ENCODE results near the gene TERB1. TPM values are rescaled to one million over a fixed set of nuclear protein-coding genes. Genes with fewer than 3 reads are reported as not detected.

TERB1 gene
- total and polyA plus RNA-seq, 5 donors, result 0.22 TPM; not detected in 4

DNA sequence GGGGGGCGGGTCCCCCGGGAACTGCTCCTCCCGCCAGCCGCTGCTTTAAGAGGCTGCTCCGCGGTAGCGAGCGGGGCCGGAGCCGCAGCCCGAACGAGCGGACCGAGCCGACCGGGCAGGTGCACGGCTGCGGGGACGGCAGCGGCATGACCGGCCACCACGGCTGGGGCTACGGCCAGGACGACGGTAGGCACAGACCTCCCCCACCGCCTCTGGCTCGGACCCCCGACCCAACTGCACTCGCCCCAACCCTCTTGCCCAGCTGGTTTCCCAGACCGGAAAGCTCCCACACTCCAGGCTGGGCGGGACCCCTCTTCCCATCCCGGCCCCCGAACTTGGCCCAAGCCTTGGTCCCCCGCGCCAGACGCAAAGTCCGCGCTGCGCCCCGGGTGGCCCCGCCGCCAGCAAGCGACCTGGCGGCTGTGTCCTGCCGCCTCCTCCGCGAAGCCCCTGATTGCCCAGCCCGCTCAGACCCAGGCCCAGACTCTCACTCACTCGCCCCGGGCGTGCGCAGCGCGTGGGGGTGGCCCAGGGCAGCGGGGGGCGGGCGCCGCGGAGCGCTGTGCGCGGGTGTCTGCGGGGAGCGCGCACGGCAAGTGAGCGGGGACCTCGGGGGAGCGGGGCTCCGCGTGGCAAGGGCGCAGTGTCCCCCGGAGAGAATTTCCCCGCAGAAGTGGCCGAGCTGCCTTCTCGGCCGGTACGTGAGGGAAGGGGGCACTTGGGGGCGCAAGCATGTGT lies 43.1 kb upstream of the TERB1 start, which contains the start of gene CA7:
TSS of gene CA7 (plus strand) at position 73 of the 738 bp plus-strand sequence. CDS start at position 147, 74 bp downstream.
- WGBS, result under 1% methylated on average over 79 of the region's 79 CpGs
- no peaks in the 10 kb centered on the region for H3K9me3 ChIP-seq (ENCODE audit: control insufficient read depth, low read length)
- DNase-seq, result peak in 1 of 3 donors; percentile 64
- peak within 1 kb of the TSS; percentile 40 for H3K4me3 ChIP-seq (ENCODE audit: low read length)
- H3K27me3 ChIP-seq (ENCODE audit: control insufficient read depth, insufficient read depth), result no peaks in the 10 kb centered on the region
- ATAC-seq, result peak; percentile 19 to 51
- no peak within 1 kb of the TSS for H3K27ac ChIP-seq (ENCODE audit: low read length)
- intact Hi-C loops (cut with DNase I), result no loop called here
- H3K4me1 ChIP-seq (ENCODE audit: control insufficient read depth, insufficient read depth, low read length), result no peaks in the 10 kb centered on the region

GRCh38 chr16:66844009-66844341 lies 42.6 kb upstream of the TERB1 start:
- H3K4me1 ChIP-seq (ENCODE audit: control insufficient read depth, insufficient read depth, low read length), result no peaks in the 10 kb centered on the region
- peak overlapping the region; percentile 40 for H3K4me3 ChIP-seq (ENCODE audit: low read length)
- DNase-seq (peak in 1 of 3 donors; percentile 68), ATAC-seq (peak in 1 of 2 donors; percentile 30)
- no peak overlapping the region for H3K27ac ChIP-seq (ENCODE audit: low read length)
- no peaks in the 10 kb centered on the region for H3K9me3 ChIP-seq (ENCODE audit: control insufficient read depth, low read length)
- intact Hi-C loops (cut with DNase I), result no loop called here
- WGBS, result 17% methylated on average over 14 of the region's 14 CpGs
- H3K27me3 ChIP-seq (ENCODE audit: control insufficient read depth, insufficient read depth), result no peaks in the 10 kb centered on the region

DNA sequence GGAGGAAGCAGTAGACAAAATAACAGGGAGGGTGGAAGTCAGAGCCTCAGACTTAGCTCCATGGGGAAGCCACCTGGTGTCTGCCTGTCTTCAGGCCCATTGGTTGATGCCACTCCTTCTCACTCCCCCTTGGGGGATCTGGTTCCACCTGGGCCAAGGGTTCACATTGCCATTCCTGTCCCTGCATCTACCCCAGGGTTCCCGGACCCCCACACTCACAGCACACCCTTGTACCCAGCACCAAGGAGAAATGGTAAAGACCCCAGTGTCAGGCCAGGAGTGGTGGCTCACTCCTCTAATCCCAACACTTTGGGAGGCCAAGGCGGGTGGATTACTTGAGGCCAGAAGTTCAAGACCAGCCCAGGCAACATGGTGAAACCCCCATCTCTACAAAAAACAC lies 41.8 kb upstream of the TERB1 start:
- Histone ChIP-seq H3K4me3 (ENCODE audit: low read length) (no peak overlapping the region), H3K9me3 (ENCODE audit: control insufficient read depth, low read length) (no peaks in the 10 kb centered on the region), H3K27me3 (ENCODE audit: control insufficient read depth, insufficient read depth) (no peaks in the 10 kb centered on the region), H3K4me1 (ENCODE audit: control insufficient read depth, insufficient read depth, low read length) (no peaks in the 10 kb centered on the region), H3K27ac (ENCODE audit: low read length) (no peak overlapping the region)
- DNase-seq, result no peak
- no peak for ATAC-seq
- WGBS, result 98% methylated on average over 2 of the region's 2 CpGs
- intact Hi-C loops (cut with DNase I), result no loop called here

DNA sequence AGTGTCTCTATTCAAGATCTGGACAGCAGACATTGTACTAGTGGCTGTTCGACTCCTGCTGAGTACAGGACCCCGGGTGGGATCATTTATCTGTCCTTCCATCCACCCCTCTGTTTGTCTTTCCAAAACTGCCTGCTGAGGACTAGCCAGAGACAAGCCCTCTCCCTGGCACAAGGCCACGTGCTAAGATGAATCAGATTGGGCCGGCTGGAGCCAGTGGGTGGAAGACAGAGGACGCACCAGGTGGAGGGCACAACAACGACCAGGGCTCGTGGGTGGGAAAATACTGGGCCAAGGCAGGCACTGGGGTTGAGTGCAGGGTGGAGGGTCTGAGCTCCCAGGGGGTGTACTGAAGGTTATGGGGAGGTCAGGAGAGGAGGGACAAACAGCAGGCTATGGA lies 41.4 kb upstream of the TERB1 start:
- no peak for DNase-seq
- Histone ChIP-seq H3K27ac (ENCODE audit: low read length) (no peak overlapping the region), H3K4me1 (ENCODE audit: control insufficient read depth, insufficient read depth, low read length) (no peaks in the 10 kb centered on the region), H3K9me3 (ENCODE audit: control insufficient read depth, low read length) (no peaks in the 10 kb centered on the region), H3K27me3 (ENCODE audit: control insufficient read depth, insufficient read depth) (no peaks in the 10 kb centered on the region), H3K4me3 (ENCODE audit: low read length) (no peak overlapping the region)
- intact Hi-C loops (cut with DNase I), result no loop called here
- no peak for ATAC-seq
- WGBS, result 63% methylated on average over 7 of the region's 7 CpGs

DNA sequence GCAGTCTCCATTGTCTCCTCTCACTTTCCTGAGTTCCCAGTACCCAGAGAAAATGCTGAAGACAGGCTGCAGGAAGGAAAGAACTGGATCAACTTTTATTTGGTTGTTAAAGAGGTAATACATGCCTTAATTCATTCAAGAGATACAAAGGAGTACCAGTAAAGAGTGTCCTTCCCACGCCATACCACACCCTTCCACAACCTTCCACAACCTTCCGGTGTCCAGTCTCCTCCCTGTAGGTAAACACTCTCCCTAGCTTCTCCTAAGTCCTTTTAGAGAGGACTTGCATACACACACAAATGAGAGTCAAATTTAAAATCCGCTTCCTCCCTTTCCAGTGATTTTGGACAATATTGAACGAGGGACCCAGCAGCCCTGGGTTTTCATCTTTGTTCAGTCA lies 40.0 kb upstream of the TERB1 start:
- intact Hi-C loops (cut with DNase I), result no loop called here
- Histone ChIP-seq H3K27me3 (ENCODE audit: control insufficient read depth, insufficient read depth) (no peaks in the 10 kb centered on the region), H3K27ac (ENCODE audit: low read length) (no peak overlapping the region), H3K4me1 (ENCODE audit: control insufficient read depth, insufficient read depth, low read length) (no peaks in the 10 kb centered on the region), H3K9me3 (ENCODE audit: control insufficient read depth, low read length) (no peaks in the 10 kb centered on the region), H3K4me3 (ENCODE audit: low read length) (no peak overlapping the region)
- DNase-seq (no peak), ATAC-seq (no peak)
- 89% methylated on average over 4 of the region's 4 CpGs for WGBS

DNA sequence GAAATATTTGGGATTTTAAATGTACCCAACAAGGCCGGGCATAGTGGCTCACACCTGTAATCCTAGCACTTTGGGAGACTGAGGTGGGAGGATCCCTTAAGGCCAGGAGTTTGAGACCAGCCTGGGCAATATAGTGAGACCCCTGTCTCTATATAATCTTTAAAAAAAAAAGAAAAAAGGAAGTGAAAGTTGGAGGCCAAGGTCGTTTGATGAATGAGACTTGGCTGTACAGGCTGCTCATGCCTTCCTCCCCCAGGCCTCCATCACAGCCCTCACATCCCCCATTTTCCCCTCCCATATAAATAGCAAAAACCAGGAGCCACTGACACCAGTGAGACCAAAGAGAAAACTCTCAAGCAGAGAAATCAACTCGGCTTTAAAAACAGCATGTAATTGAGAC lies 39.5 kb upstream of the TERB1 start:
- no peak overlapping the region for H3K4me3 ChIP-seq (ENCODE audit: low read length)
- intact Hi-C loops (cut with DNase I), result no loop called here
- ATAC-seq, result no peak
- no peaks in the 10 kb centered on the region for H3K9me3 ChIP-seq (ENCODE audit: control insufficient read depth, low read length)
- no peak for DNase-seq
- H3K4me1 ChIP-seq (ENCODE audit: control insufficient read depth, insufficient read depth, low read length), result no peaks in the 10 kb centered on the region
- no peak overlapping the region for H3K27ac ChIP-seq (ENCODE audit: low read length)
- WGBS, result 49% methylated on average over 3 of the region's 3 CpGs
- no peaks in the 10 kb centered on the region for H3K27me3 ChIP-seq (ENCODE audit: control insufficient read depth, insufficient read depth)

GRCh38 chr16:66834746-66835145 lies 33.4 kb upstream of the TERB1 start:
- no peak for ATAC-seq
- no peaks in the 10 kb centered on the region for H3K27me3 ChIP-seq (ENCODE audit: control insufficient read depth, insufficient read depth)
- 86% methylated on average over 5 of the region's 5 CpGs for WGBS
- intact Hi-C loops (cut with DNase I), result loop anchor here in 1 of 4 donors (5.0 kb wide), 1 partner anchor 33 kb away; no protein-coding TSS in a partner anchor
- H3K4me3 ChIP-seq (ENCODE audit: low read length), result no peak overlapping the region
- H3K4me1 ChIP-seq (ENCODE audit: control insufficient read depth, insufficient read depth, low read length), result no peaks in the 10 kb centered on the region
- H3K27ac ChIP-seq (ENCODE audit: low read length), result no peak overlapping the region
- no peak for DNase-seq
- H3K9me3 ChIP-seq (ENCODE audit: control insufficient read depth, low read length), result no peaks in the 10 kb centered on the region

DNA sequence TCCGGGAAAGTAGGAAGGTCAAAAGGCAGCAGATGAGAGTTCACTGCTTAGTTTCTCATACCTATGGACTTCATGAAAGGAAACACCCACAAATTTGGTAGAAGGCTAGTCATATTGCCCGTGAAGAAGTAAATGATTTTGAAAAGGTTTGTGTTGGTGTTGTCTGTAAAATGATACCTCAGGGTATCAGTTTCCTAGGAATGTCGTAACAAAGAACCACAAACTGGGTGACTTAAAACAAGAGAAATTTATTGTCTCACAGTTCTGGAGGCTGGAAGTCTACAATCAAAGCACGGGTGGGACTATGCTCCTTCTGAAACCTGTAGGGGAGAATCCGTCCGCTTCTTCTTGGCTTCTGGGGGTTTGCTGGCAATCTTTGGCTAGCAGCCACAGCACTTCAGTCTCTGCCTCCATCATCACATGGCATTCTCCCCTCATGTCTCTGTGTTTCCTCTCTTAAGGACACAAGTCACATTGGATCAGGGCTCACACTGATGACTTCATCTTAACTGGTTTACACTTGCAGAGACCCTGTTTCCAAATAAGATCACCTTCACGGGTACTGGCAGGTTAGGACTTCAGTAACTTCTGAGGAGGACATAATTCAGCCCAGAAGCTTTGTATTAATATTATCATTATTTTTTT lies 31.4 kb upstream of the TERB1 start:
- Histone ChIP-seq H3K4me3 (ENCODE audit: low read length) (no peak overlapping the region), H3K9me3 (ENCODE audit: control insufficient read depth, low read length) (no peaks in the 10 kb centered on the region), H3K27me3 (ENCODE audit: control insufficient read depth, insufficient read depth) (no peaks in the 10 kb centered on the region), H3K27ac (ENCODE audit: low read length) (no peak overlapping the region), H3K4me1 (ENCODE audit: control insufficient read depth, insufficient read depth, low read length) (no peaks in the 10 kb centered on the region)
- 81% methylated on average over 7 of the region's 7 CpGs for WGBS
- intact Hi-C loops (cut with DNase I), result loop anchor here in 1 of 4 donors (5.0 kb wide), 1 partner anchor 35 kb away; no protein-coding TSS in a partner anchor
- DNase-seq, result no peak
- ATAC-seq, result no peak

- ATAC-seq (no peak), DNase-seq (no peak)
- H3K4me1 ChIP-seq (ENCODE audit: control insufficient read depth, insufficient read depth, low read length), result no peaks in the 10 kb centered on the region
- no peaks in the 10 kb centered on the region for H3K9me3 ChIP-seq (ENCODE audit: control insufficient read depth, low read length)
- 81% methylated on average over 3 of the region's 3 CpGs for WGBS
- H3K27me3 ChIP-seq (ENCODE audit: control insufficient read depth, insufficient read depth), result no peaks in the 10 kb centered on the region
- H3K27ac ChIP-seq (ENCODE audit: low read length), result no peak overlapping the region
- H3K4me3 ChIP-seq (ENCODE audit: low read length), result no peak overlapping the region
- intact Hi-C loops (cut with DNase I), result loop anchor here in 1 of 4 donors (5.0 kb wide), 1 partner anchor 35 kb away; no protein-coding TSS in a partner anchor
These were observed 30.8 kb upstream of the TERB1 start for GRCh38 chr16:66832190-66832589.

DNA sequence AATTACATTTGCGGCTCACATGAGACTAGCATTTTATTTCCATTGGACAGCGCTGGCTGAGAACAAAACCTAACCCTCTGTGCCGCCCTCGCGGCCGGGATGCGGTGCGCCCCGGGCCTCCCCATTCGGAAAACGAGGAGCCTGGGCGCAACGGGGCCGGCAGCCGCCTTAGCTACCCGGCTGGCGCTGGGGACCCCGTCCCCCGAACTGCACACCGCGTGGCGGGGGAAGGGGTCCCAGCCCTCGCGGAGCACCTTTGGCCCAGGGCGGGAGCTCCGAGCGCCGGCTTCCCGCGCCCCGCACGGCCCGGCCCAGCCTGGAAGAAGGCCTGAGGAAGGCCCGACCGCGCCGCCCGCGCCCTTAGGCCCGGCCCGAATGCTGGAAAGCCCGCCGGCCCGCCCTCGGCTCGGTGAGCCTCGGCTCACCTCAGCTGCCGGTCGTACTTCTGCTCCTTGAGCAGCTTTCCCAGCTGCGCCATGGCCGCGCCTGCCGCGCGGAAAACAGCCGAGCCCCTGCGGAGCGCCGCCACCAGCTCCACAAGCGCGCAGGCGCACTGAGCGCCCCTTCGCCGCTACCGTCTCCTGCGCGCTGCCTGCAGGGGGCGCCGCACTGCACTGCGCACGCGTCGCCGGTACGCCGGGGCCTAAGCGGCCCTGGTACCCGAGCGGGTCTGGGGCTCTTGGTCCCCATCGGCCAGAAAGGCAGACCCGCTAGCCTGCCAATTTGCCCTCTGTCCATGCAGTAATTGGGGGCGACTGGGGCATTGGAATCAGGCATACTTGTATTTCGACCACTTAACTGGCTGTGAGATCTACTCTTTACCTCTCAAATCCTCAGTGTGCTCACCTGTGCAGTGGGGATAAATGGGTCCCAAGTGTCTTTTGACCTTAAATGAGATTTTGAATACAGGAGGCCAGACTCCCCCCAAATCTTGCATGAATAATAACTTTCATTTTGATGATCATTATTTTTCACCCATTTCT lies 29.3 kb upstream of the TERB1 start, which contains the start of gene NAE1:
TSS of gene NAE1 (minus strand) at position 555 of the 983 bp plus-strand sequence. CDS start at position 478, 77 bp downstream.
- WGBS, result under 1% methylated on average over 84 of the region's 84 CpGs
- ATAC-seq (peak; percentile 98), DNase-seq (peak; percentile 89 to 96 (median 95))
- Histone ChIP-seq H3K27me3 (ENCODE audit: control insufficient read depth, insufficient read depth) (no peaks in the 10 kb centered on the region), H3K9me3 (ENCODE audit: control insufficient read depth, low read length) (no peaks in the 10 kb centered on the region), H3K4me3 (ENCODE audit: low read length) (peak within 1 kb of the TSS; percentile 91), H3K4me1 (ENCODE audit: control insufficient read depth, insufficient read depth, low read length) (no peaks in the 10 kb centered on the region), H3K27ac (ENCODE audit: low read length) (peak within 1 kb of the TSS; percentile 90)
- intact Hi-C loops (cut with DNase I), result loop anchor here in 2 of 4 donors (2.0 to 5.0 kb wide), 2 partner anchors 37 to 42 kb away; no protein-coding TSS in a partner anchor
